Activated naive CD4-positive, alpha-beta T cell treated with anti-CD3 and anti-CD28 coated beads, Interleukin-2, amount 50 U/mL, for 24 hours (primary cell): ENCODE measurements around the gene WSB2.
"Not testable (repeated sequence)": the region's sequence is repeated elsewhere in the genome, so short reads cannot be mapped to it uniquely, and the experiment has no call there.

ENCODE experiments used
- H3K27ac Mint-ChIP-seq: one replicate; pipeline ENCODE4 v1.8.0; 2021; ENCODE audit warnings: mild to moderate bottlenecking, mixed read lengths
- H3K27me3 Mint-ChIP-seq: one replicate; pipeline ENCODE4 v1.8.0; 2021; ENCODE audit warnings: mixed read lengths
- H3K36me3 Mint-ChIP-seq: one replicate; pipeline ENCODE4 v1.8.0; 2021; ENCODE audit warnings: mixed read lengths
- H3K4me1 Mint-ChIP-seq: one replicate; pipeline ENCODE4 v1.8.0; 2021; ENCODE audit warnings: mixed read lengths
- H3K4me3 Mint-ChIP-seq: one replicate; pipeline ENCODE4 v1.8.0; 2021; ENCODE audit warnings: mild to moderate bottlenecking, mixed read lengths
- H3K9me3 Mint-ChIP-seq: one replicate; pipeline ENCODE4 v1.8.0; 2021; ENCODE audit warnings: mixed read lengths

WSB2 gene

GRCh38 chr12:118032188-118032587 lies 28.8 kb downstream of the WSB2 start:
- peaks cover 14% of the 10 kb centered on the region for H3K4me1 Mint-ChIP-seq
- H3K4me3 Mint-ChIP-seq: no peak overlapping the region
- H3K27me3 Mint-ChIP-seq: no peaks in the 10 kb centered on the region
- H3K9me3 Mint-ChIP-seq: no peaks in the 10 kb centered on the region
- peaks cover 19% of the 10 kb centered on the region for H3K36me3 Mint-ChIP-seq
- H3K27ac Mint-ChIP-seq: peak overlapping the region; percentile 81

- no peaks in the 10 kb centered on the region for H3K9me3 Mint-ChIP-seq
- H3K36me3 Mint-ChIP-seq: peaks cover 12% of the 10 kb centered on the region
- H3K4me3 Mint-ChIP-seq: no peak overlapping the region
- H3K27ac Mint-ChIP-seq: no peak overlapping the region
- no peaks in the 10 kb centered on the region for H3K27me3 Mint-ChIP-seq
- H3K4me1 Mint-ChIP-seq: no peaks in the 10 kb centered on the region
These were observed 31.8 kb downstream of the WSB2 start for GRCh38 chr12:118029166-118029565.

- Mint-ChIP-seq H3K9me3 (no peaks in the 10 kb centered on the region), H3K27ac (no peak overlapping the region)
These were observed 35.8 kb downstream of the WSB2 start for GRCh38 chr12:118025168-118025567.

GRCh38 chr12:118023301-118023860 lies 37.6 kb downstream of the WSB2 start:
- Mint-ChIP-seq H3K9me3 (no peaks in the 10 kb centered on the region), H3K4me1 (no peaks in the 10 kb centered on the region), H3K4me3 (no peak overlapping the region), H3K27me3 (no peaks in the 10 kb centered on the region), H3K36me3 (peaks cover 11% of the 10 kb centered on the region), H3K27ac (no peak overlapping the region)

More at GRCh38 chr12:118025168-118025567, 35.8 kb downstream of the WSB2 start:
- Mint-ChIP-seq H3K4me3 (no peak overlapping the region), H3K27me3 (no peaks in the 10 kb centered on the region), H3K4me1 (no peaks in the 10 kb centered on the region), H3K36me3 (peaks cover 13% of the 10 kb centered on the region)

- Mint-ChIP-seq H3K36me3 (peaks cover 7% of the 10 kb centered on the region), H3K27ac (no peak overlapping the region)
These were observed 38.3 kb downstream of the WSB2 start for GRCh38 chr12:118022728-118023109.

GRCh38 chr12:118022097-118022727 lies 38.8 kb downstream of the WSB2 start:
- H3K9me3 Mint-ChIP-seq, H3K27me3 Mint-ChIP-seq, H3K4me1 Mint-ChIP-seq, H3K36me3 Mint-ChIP-seq, H3K27ac Mint-ChIP-seq, H3K4me3 Mint-ChIP-seq: not testable (repeated sequence)

More at GRCh38 chr12:118022728-118023109, 38.3 kb downstream of the WSB2 start:
- H3K4me1 Mint-ChIP-seq: peaks cover 6% of the 10 kb centered on the region
- no peaks in the 10 kb centered on the region for H3K9me3 Mint-ChIP-seq
- H3K4me3 Mint-ChIP-seq: no peak overlapping the region
- no peaks in the 10 kb centered on the region for H3K27me3 Mint-ChIP-seq

GRCh38 chr12:118020036-118020435 lies 40.9 kb downstream of the WSB2 start:
- peaks cover 5% of the 10 kb centered on the region for H3K36me3 Mint-ChIP-seq
- no peak overlapping the region for H3K27ac Mint-ChIP-seq
- no peak overlapping the region for H3K4me3 Mint-ChIP-seq
- H3K9me3 Mint-ChIP-seq: no peaks in the 10 kb centered on the region
- peaks cover 18% of the 10 kb centered on the region for H3K4me1 Mint-ChIP-seq
- H3K27me3 Mint-ChIP-seq: no peaks in the 10 kb centered on the region

- Mint-ChIP-seq H3K9me3 (no peaks in the 10 kb centered on the region), H3K4me3 (peak overlapping the region; percentile 96), H3K4me1 (peaks cover 18% of the 10 kb centered on the region), H3K27ac (no peak overlapping the region), H3K36me3 (peaks cover 3% of the 10 kb centered on the region), H3K27me3 (no peaks in the 10 kb centered on the region)
These were observed 43.1 kb downstream of the WSB2 start for GRCh38 chr12:118017926-118018325.

GRCh38 chr12:118016424-118017264 lies 44.3 kb downstream of the WSB2 start, which contains the start of gene RFC5:
RFC5 (plus strand) TSS chr12:118016703; CDS start chr12:118016828, 125 bp downstream.
- Mint-ChIP-seq H3K36me3 (no peaks in the 10 kb centered on the region), H3K9me3 (no peaks in the 10 kb centered on the region), H3K4me1 (peaks cover 18% of the 10 kb centered on the region), H3K4me3 (peak within 1 kb of the TSS; percentile 96), H3K27me3 (no peaks in the 10 kb centered on the region), H3K27ac (peak within 1 kb of the TSS; percentile 93)

- Mint-ChIP-seq H3K4me3 (no peak overlapping the region), H3K27me3 (no peaks in the 10 kb centered on the region), H3K36me3 (no peaks in the 10 kb centered on the region), H3K4me1 (peaks cover 18% of the 10 kb centered on the region), H3K9me3 (no peaks in the 10 kb centered on the region), H3K27ac (no peak overlapping the region)
These were observed 45.0 kb downstream of the WSB2 start for GRCh38 chr12:118015944-118016343.

GRCh38 chr12:118015306-118015705 lies 45.7 kb downstream of the WSB2 start:
- no peaks in the 10 kb centered on the region for H3K9me3 Mint-ChIP-seq
- no peaks in the 10 kb centered on the region for H3K36me3 Mint-ChIP-seq
- H3K27ac Mint-ChIP-seq: no peak overlapping the region
- no peak overlapping the region for H3K4me3 Mint-ChIP-seq
- H3K4me1 Mint-ChIP-seq: peaks cover 18% of the 10 kb centered on the region
- no peaks in the 10 kb centered on the region for H3K27me3 Mint-ChIP-seq

GRCh38 chr12:118013283-118013682 lies 47.7 kb downstream of the WSB2 start:
- peaks cover 17% of the 10 kb centered on the region for H3K4me1 Mint-ChIP-seq
- H3K9me3 Mint-ChIP-seq: no peaks in the 10 kb centered on the region
- H3K27me3 Mint-ChIP-seq: no peaks in the 10 kb centered on the region
- H3K4me3 Mint-ChIP-seq: no peak overlapping the region
- no peak overlapping the region for H3K27ac Mint-ChIP-seq
- no peaks in the 10 kb centered on the region for H3K36me3 Mint-ChIP-seq

GRCh38 chr12:118011961-118012360 lies 49.0 kb downstream of the WSB2 start:
- H3K27ac Mint-ChIP-seq: no peak overlapping the region
- no peaks in the 10 kb centered on the region for H3K27me3 Mint-ChIP-seq
- H3K4me3 Mint-ChIP-seq: no peak overlapping the region
- no peaks in the 10 kb centered on the region for H3K36me3 Mint-ChIP-seq
- H3K9me3 Mint-ChIP-seq: no peaks in the 10 kb centered on the region
- peaks cover 7% of the 10 kb centered on the region for H3K4me1 Mint-ChIP-seq

GRCh38 chr12:118011377-118011776 lies 49.6 kb downstream of the WSB2 start:
- Mint-ChIP-seq H3K27me3 (no peaks in the 10 kb centered on the region), H3K4me1 (peaks cover 5% of the 10 kb centered on the region), H3K4me3 (no peak overlapping the region), H3K36me3 (no peaks in the 10 kb centered on the region), H3K9me3 (no peaks in the 10 kb centered on the region), H3K27ac (no peak overlapping the region)

- no peak overlapping the region for H3K4me3 Mint-ChIP-seq
These were observed 50.1 kb downstream of the WSB2 start for GRCh38 chr12:118010903-118011302.

GRCh38 chr12:117999806-118000205 lies 61.2 kb downstream of the WSB2 start:
- H3K4me1 Mint-ChIP-seq, H3K27ac Mint-ChIP-seq, H3K9me3 Mint-ChIP-seq, H3K36me3 Mint-ChIP-seq, H3K4me3 Mint-ChIP-seq, H3K27me3 Mint-ChIP-seq: not testable (repeated sequence)

More at GRCh38 chr12:118010903-118011302, 50.1 kb downstream of the WSB2 start:
- peaks cover under 1% of the 10 kb centered on the region for H3K4me1 Mint-ChIP-seq
- no peak overlapping the region for H3K27ac Mint-ChIP-seq
- H3K27me3 Mint-ChIP-seq: no peaks in the 10 kb centered on the region
- no peaks in the 10 kb centered on the region for H3K9me3 Mint-ChIP-seq
- no peaks in the 10 kb centered on the region for H3K36me3 Mint-ChIP-seq
